Tibial artery (tissue), 4 donors: Measurements from ENCODE around the gene DLGAP1.
"Not testable (repeated sequence)": the region's sequence is repeated elsewhere in the genome, so short reads cannot be mapped to it uniquely, and the experiment has no call there.

Source experiments
- DNase-seq, 2 donors: peaks; one replicate each; pipeline ENCODE4 v3.0.0-alpha.2; 2019
- H3K27ac ChIP-seq, 2 donors: fragments of 200-600 bp; sonication (generic) in 1 of 2; 1 replicate in 1 of 2; 2 replicates in 1 of 2; pipeline ENCODE4 v1.5.1; 2018 to 2019; ENCODE audit warnings: mild to moderate bottlenecking in 1 of 2
- H3K27me3 ChIP-seq, 2 donors: fragments of 200-600 bp; sonication (generic) in 1 of 2; one replicate each; pipeline versions ENCODE4 v1.5.1 to v1.6.0; 2016 to 2019
- H3K36me3 ChIP-seq, 3 donors: fragments of 200-600 bp; sonication (generic) in 2 of 3; one replicate each; pipeline ENCODE4 v1.5.1; 2016 to 2019; ENCODE audit warnings: mild to moderate bottlenecking in 2 of 3
- H3K4me1 ChIP-seq, 4 donors: fragments of 200-600 bp; sonication (generic) in 2 of 4; 1 replicate in 3 of 4; 2 replicates in 1 of 4; pipeline ENCODE4 v1.5.1; 2016 to 2019
- H3K4me3 ChIP-seq, 2 donors: fragments of 200-600 bp; sonication (generic) in 1 of 2; 1 replicate in 1 of 2; 2 replicates in 1 of 2; pipeline ENCODE4 v1.5.1; 2018 to 2019; ENCODE audit warnings: mild to moderate bottlenecking in 2 of 2
- H3K9me3 ChIP-seq, 3 donors: fragments of 200-600 bp; sonication (generic) in 1 of 3; one replicate each; pipeline ENCODE4 v1.5.1; 2016 to 2019
- intact Hi-C: fragments of 100-400 bp; cut with DNase I; formaldehyde crosslinking; loops from one replicate; pipeline ENCODE4 v1.15.0; 2023; ENCODE audit warnings: low total_unique reads
- TF ChIP-seq, protein P1 (sequence below), 2 experiments: fragments of 200-600 bp in 1 of 2; fragments of 450-650 bp in 1 of 2; IDR thresholded peaks; one replicate each; pipeline ENCODE4 v1.5.1; 2017 to 2019; ENCODE audit warnings: antibody characterized with exemption in 2 of 2, mild to moderate bottlenecking in 1 of 2, moderate library complexity in 1 of 2

Gene DLGAP1

DNA sequence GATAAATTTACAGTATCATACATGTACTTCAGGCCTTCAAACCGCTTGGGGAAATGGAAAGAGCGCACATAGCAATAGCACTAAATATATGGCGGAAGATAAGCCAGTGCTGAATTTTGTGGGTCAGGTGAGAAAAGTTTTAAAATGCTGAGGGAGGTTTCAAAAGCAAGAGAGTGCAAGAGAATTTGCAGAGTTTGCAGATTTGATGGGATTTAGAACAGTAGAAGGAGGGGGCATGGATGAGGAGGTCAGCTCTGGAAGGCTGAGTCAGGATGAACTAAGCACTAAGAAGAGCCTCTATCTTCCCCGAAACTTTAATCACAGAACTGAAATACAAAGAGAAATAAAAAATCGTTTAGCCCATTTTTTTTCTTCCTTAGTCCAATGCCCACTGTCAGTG is 145.9 kb downstream of the DLGAP1 start:
- H3K9me3 ChIP-seq, result no peaks in the 10 kb centered on the region
- no peaks in the 10 kb centered on the region for H3K36me3 ChIP-seq
- no peak for DNase-seq
- no peaks in the 10 kb centered on the region for H3K4me1 ChIP-seq
- no peak overlapping the region for H3K4me3 ChIP-seq
- H3K27me3 ChIP-seq, result no peaks in the 10 kb centered on the region
- no peak overlapping the region for H3K27ac ChIP-seq
- TF ChIP-seq, protein P1, sequence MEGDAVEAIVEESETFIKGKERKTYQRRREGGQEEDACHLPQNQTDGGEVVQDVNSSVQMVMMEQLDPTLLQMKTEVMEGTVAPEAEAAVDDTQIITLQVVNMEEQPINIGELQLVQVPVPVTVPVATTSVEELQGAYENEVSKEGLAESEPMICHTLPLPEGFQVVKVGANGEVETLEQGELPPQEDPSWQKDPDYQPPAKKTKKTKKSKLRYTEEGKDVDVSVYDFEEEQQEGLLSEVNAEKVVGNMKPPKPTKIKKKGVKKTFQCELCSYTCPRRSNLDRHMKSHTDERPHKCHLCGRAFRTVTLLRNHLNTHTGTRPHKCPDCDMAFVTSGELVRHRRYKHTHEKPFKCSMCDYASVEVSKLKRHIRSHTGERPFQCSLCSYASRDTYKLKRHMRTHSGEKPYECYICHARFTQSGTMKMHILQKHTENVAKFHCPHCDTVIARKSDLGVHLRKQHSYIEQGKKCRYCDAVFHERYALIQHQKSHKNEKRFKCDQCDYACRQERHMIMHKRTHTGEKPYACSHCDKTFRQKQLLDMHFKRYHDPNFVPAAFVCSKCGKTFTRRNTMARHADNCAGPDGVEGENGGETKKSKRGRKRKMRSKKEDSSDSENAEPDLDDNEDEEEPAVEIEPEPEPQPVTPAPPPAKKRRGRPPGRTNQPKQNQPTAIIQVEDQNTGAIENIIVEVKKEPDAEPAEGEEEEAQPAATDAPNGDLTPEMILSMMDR (IDR thresholded peaks at IDR 0.05), result no peak
- intact Hi-C loops, result no loop called here

DNA sequence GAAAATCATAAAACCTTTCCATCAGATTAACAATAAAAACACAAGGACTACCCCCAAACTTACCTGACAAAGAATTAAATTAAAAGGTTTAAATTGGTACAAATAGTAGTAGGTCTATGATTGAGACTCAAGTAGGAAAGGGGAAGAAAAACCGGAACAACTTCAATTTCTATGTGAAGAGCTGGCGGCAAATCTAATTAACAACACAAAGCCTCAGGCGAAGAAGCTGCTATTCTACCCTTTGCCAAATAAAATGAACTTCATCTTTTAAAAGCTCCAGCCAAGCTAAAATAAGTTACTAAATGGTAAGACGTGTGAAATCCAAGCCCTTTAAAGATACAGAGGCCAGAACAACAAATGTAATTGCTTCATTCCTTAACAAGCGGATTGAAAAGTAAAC is 146.5 kb downstream of the DLGAP1 start:
- no peaks in the 10 kb centered on the region for H3K27me3 ChIP-seq
- no peak for DNase-seq
- no peak overlapping the region for H3K4me3 ChIP-seq
- no peaks in the 10 kb centered on the region for H3K36me3 ChIP-seq
- intact Hi-C loops, result no loop called here
- H3K27ac ChIP-seq, result no peak overlapping the region
- TF ChIP-seq, protein P1 (IDR thresholded peaks at IDR 0.05), result no peak
- no peaks in the 10 kb centered on the region for H3K9me3 ChIP-seq
- no peaks in the 10 kb centered on the region for H3K4me1 ChIP-seq

DNA sequence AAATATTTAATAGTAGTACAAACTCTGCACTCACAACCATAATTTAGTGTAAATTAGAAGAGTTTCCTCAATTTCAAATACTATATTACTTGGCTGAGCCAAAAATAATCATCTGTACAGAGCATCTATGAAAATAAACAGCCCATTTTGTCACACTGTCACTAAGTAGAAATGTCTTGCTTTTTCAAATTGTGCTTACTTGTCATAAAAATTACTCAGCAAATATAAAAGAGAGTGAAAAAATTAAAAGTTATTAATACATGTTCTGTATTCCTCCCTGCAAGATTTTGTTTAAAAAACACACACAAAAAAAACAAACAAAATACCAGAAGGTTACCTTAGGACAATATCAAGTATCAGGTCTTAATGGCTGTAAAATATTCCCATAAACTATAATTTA is 155.7 kb downstream of the DLGAP1 start:
- H3K9me3 ChIP-seq, result no peaks in the 10 kb centered on the region
- TF ChIP-seq, protein P1 (IDR thresholded peaks at IDR 0.05), result no peak
- H3K4me3 ChIP-seq, result no peak overlapping the region
- no peaks in the 10 kb centered on the region for H3K36me3 ChIP-seq
- no peaks in the 10 kb centered on the region for H3K27me3 ChIP-seq
- H3K4me1 ChIP-seq, result no peaks in the 10 kb centered on the region
- H3K27ac ChIP-seq, result no peak overlapping the region
- no peak for DNase-seq
- intact Hi-C loops, result no loop called here

DNA sequence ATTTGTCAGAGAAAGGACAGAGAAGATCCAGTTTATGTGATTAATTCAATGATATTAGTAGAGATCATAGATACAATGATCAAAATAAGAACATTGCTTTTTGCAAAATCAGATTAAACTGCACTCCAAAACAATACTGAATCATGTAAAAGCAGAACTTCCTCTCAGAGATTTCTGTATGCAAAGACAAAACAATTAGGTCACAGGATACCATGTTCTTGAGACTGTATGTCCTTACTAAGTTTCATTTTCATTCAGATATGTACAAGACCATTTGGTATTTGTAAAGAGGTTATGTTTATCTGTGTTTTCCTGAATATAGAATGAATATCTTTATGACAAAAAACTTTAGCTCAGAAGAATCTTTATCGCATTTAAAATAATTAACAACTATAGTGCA is 161.8 kb downstream of the DLGAP1 start:
- intact Hi-C loops, result no loop called here
- Histone ChIP-seq H3K4me1 (no peaks in the 10 kb centered on the region), H3K27ac (no peak overlapping the region), H3K27me3 (no peaks in the 10 kb centered on the region), H3K9me3 (no peaks in the 10 kb centered on the region), H3K4me3 (no peak overlapping the region), H3K36me3 (no peaks in the 10 kb centered on the region)
- TF ChIP-seq, protein P1 (IDR thresholded peaks at IDR 0.05), result no peak
- DNase-seq, result no peak

DNA sequence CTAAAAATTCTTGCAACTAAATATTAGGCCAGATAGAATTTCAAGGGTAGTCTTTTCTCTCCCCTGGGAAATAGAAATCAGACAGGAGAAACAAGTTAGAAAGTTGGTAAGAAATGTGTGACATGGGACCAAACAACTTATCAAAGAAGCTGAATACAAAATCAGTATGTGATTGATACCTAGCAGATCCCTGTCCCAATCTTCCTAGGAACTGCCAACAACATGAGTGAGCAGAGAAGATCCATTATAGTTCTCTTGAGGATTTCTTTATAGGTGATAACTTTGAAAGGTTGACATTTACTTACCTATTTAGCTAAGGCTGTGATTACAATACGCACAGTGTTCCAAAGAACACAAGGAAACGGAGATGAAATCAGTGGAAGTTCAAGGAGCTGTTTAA is 162.4 kb downstream of the DLGAP1 start:
- Histone ChIP-seq H3K36me3 (no peaks in the 10 kb centered on the region), H3K4me3 (no peak overlapping the region), H3K27ac (no peak overlapping the region), H3K27me3 (no peaks in the 10 kb centered on the region), H3K4me1 (no peaks in the 10 kb centered on the region), H3K9me3 (no peaks in the 10 kb centered on the region)
- TF ChIP-seq, protein P1 (IDR thresholded peaks at IDR 0.05), result no peak
- DNase-seq, result no peak
- intact Hi-C loops, result no loop called here

DNA sequence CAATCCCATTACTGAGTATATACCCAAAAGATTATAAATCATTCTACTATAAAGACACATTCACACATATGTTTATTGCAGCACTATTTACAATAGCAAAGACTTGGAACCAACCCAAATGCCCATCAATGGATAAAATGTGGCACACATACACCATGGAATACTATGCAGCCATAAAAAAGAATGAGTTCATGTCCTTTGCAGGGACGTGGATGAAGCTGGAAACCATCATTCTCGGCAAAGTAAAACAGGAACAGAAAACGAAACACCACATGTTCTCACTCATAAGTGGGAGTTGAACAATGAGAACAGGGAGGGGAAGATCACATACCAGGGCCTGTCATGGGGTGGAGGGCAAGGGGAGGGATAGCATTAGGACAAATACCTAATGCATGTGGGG is 167.8 kb downstream of the DLGAP1 start:
- H3K9me3 ChIP-seq, H3K4me3 ChIP-seq, intact Hi-C loops, DNase-seq, H3K27me3 ChIP-seq, H3K4me1 ChIP-seq, H3K36me3 ChIP-seq, H3K27ac ChIP-seq: not testable (repeated sequence)
